HG02852 (cell line): ENCODE measurements around the gene SCYGR5.
"Not testable (repeated sequence)": the region's sequence is repeated elsewhere in the genome, so short reads cannot be mapped to it uniquely, and the experiment has no call there.

Experiments used
- ATAC-seq: cut with Tn5 transposase; IDR thresholded peaks from one replicate; pipeline ENCODE4 v1.9.1; 2021; ENCODE audit warnings: mild to moderate bottlenecking, moderate library complexity; ENCODE audit not compliant: unreplicated experiment

The SCYGR5 gene

GRCh38 chr2:227671170-227671905 lies 4.7 kb downstream of the SCYGR5 start:
- ATAC-seq, result no peak

GRCh38 chr2:227673620-227674019 lies 7.0 kb downstream of the SCYGR5 start:
- ATAC-seq, result not testable (repeated sequence)

- no peak for ATAC-seq
These were observed 7.9 kb downstream of the SCYGR5 start for GRCh38 chr2:227674485-227674884.

GRCh38 chr2:227677928-227678327 lies 11.3 kb downstream of the SCYGR5 start:
- no peak for ATAC-seq

GRCh38 chr2:227684258-227684657 lies 17.7 kb downstream of the SCYGR5 start:
- ATAC-seq, result no peak

GRCh38 chr2:227687189-227687588 lies 20.6 kb downstream of the SCYGR5 start:
- ATAC-seq, result no peak

- ATAC-seq, result no peak
These were observed 30.5 kb downstream of the SCYGR5 start for GRCh38 chr2:227696990-227697679.

- no peak for ATAC-seq
These were observed 35.0 kb downstream of the SCYGR5 start for GRCh38 chr2:227701556-227701955.

- no peak for ATAC-seq
These were observed 36.7 kb downstream of the SCYGR5 start for GRCh38 chr2:227703280-227703732.

GRCh38 chr2:227703961-227704360 lies 37.4 kb downstream of the SCYGR5 start:
- no peak for ATAC-seq

GRCh38 chr2:227706859-227707258 lies 40.3 kb downstream of the SCYGR5 start:
- ATAC-seq, result no peak

- no peak for ATAC-seq
These were observed 40.8 kb downstream of the SCYGR5 start for GRCh38 chr2:227707390-227707789.

- no peak for ATAC-seq
These were observed 44.4 kb downstream of the SCYGR5 start for GRCh38 chr2:227710986-227711385.

GRCh38 chr2:227713291-227713690 lies 46.7 kb downstream of the SCYGR5 start:
- ATAC-seq, result no peak

- no peak for ATAC-seq
These were observed 49.9 kb downstream of the SCYGR5 start for GRCh38 chr2:227716501-227716900.
